NCI-H146 treated with DMSO at 0.1 percent for 48 hours (cell line): ENCODE measurements around the gene SDC1.

Experiments used
- DNase-seq: peaks from one replicate; lab custom pipeline; 2025; ENCODE audit not compliant: unreplicated experiment; lab: John Stamatoyannopoulos, UW

The SDC1 gene

DNA sequence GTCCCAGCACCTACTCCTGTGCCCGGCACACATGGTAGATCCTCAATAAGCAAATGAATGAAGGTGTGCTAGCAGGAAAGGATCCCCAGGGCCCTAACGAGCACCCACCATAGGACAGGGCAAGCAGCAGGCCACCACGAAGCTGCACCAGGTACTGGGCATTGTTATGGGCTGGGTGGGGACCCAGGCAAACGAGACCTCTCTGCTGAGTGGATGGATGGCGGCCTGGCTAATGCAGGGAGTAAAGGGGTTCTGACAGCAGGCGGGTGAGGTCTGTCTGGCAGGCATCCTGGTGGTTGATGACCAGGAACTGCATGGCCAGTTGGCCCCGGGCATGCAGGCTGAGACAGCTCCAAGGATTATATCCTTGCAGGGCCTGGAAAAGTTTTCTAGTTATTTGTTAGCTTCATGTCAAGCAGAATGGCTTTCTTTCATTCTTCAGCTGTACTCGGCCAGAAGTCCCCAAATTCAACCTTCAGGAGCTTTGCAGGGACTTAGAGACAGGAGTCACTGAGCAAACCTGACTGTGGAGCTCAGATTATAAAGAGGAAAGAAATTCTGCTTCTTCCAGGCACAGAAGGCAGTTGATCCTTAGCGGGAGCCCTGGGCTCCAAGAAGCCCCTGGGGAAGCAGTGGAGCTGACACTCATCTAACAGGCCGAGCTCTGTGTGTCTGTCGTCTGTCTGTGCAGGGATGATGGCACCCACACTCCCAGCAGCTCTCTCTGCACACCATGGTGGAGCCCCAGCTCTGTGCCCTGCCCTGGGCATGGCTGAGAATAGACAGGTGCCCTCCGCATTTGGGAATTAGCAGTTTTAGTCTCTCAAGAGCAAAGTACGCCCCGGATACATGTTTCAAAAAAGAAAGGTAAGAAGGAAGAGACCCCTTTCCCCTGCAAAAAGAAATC, 51.2 kb downstream of the SDC1 start:
- no peak for DNase-seq

DNA sequence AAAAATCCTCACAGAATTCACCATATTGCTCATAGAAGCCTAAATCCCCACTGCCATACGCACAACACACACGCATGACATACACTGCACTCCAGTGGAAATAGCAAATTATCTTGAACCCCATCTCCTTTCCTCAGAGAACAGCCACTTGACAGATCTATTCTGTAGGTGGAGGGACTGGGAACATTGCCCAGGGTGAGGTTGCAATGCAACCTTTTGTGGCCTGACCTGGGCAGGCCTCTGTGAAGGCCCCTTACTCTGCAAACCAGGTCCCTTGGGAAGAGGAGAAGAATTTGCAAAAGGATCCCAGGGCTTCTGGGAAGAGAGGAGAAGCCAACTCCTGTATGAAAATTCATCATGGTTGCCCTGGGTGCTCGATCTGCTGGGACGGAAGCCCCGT, 51.9 kb downstream of the SDC1 start:
- no peak for DNase-seq

DNA sequence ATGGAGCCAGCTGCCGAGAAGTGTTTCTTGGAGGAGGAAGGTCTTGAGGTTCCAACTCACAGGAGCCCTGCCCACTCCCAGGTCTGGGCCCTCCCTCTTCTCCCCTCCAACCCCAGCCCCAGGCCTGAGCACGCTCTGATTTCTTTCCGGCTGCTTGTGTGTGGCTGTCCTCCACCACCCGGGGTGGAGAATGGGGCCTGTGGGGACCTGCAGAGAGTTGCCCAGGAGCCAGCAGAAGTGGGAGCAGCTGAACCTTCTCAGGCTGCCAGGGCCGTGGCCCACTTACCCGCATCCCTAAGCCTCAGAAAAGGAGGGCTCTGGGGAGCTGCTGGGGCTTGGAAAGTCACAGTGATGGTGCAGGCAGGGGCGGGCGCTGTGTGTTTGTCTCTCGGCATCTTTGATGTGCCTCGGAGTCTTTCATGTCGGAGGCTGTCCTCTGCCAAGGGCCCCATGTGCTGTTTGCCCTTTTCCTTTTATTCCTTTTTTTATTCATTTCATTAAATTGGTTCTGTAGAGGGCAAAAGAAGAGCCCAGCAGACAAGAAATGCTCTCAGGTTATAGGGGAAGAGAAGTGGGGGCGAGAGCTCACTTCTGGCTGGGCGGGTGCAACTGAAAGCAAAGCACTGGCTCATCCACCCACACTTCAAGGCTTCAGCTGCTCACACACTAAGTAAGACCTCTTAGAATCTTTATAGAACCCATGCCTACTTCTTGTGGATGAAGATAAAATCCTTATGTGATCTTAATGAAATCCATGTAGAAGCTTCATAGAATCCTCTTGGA, 52.5 kb downstream of the SDC1 start:
- DNase-seq, result no peak

DNA sequence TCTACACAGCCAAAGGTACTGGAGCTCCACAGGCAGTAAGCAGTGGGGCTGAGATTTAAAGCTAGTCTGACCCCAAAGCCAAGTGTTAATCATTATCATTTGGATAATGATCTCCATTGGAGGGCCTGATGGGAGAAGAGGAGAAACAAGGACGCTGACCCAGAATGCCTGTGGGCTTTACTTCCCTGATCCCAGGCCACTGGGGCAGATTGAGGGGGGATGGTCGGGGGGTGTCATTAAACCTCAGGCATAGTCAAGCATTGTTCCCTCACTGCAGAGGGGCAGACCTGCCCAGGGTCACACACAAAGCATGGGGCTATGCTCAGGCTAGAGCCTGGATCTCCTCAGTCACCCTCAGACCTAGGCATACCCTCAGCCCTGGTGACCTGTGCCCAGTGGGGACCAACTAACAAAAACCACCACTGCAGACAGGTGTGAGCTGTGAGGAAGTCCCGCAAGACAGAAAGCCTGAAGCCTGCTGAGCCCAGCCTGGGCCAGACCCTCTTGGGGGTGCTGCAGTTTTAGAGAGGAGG, 53.4 kb downstream of the SDC1 start:
- DNase-seq, result no peak

DNA sequence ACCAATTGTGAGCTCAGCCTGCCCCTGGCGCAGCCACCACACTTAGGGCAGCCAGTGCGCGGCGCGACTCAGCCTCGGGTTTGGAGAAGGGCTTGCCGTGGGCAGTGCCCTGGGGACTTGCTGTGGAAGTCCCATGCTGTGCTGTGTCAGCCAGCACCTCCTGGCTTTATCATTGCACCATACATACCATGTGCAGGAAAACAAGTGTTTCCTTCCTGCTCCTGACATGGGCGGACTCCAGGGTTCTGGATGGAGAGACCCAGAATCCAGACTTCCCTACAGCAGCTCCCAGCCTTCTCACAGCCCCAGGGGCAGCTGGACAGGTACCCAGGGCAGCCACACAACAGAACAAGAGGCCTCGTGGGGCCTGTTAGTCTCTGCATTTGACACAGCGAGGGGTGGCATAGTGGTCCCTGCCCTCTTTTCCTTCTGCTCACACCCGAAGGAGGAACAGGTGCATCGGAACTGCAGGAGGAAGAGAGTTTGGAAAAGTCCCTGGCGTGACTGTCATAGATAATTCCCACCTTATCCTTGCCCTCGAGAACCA, 54.2 kb downstream of the SDC1 start:
- DNase-seq, result no peak

DNA sequence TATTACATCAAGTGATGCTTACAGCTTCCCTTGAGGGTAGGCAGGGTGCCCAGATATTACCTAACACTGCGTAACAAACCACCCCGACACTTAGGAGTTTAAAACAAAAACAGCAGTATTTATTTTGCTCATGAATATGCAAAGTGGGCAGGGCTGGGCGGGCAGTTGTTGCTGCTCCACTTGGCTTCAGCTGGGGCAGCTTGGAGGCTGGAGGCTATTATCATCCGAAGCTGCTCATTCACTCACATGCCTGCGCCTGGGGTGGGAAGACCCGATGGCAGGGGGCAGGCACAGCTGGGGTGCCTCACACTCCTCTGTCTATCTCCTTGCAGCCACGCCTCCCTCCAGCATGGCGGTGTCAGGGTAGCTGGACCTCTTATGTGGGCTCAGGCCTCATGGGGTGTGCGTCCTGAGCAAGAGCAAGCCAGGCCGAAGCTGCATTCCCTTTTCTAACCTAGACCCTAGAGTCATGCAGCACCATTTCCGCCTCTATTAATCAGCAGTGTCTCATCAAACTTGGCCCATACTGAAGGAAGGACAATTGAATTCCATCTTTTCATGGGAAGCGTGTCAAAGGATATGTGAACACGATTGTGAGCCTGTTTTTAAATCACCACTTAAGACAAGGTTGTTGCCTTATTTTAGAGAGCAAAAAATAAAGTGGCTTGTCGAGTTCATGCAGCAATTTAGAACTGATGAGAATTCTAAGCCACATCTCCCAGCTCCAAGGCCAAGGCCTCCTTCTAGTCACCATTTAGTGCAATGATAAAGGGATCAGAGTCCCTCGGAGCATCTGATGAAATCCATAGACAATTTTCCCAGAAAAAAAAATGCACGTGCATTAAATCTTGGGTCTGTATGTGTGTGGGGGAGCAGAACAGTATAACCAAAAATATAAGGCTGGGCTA, 54.9 kb downstream of the SDC1 start:
- no peak for DNase-seq

DNA sequence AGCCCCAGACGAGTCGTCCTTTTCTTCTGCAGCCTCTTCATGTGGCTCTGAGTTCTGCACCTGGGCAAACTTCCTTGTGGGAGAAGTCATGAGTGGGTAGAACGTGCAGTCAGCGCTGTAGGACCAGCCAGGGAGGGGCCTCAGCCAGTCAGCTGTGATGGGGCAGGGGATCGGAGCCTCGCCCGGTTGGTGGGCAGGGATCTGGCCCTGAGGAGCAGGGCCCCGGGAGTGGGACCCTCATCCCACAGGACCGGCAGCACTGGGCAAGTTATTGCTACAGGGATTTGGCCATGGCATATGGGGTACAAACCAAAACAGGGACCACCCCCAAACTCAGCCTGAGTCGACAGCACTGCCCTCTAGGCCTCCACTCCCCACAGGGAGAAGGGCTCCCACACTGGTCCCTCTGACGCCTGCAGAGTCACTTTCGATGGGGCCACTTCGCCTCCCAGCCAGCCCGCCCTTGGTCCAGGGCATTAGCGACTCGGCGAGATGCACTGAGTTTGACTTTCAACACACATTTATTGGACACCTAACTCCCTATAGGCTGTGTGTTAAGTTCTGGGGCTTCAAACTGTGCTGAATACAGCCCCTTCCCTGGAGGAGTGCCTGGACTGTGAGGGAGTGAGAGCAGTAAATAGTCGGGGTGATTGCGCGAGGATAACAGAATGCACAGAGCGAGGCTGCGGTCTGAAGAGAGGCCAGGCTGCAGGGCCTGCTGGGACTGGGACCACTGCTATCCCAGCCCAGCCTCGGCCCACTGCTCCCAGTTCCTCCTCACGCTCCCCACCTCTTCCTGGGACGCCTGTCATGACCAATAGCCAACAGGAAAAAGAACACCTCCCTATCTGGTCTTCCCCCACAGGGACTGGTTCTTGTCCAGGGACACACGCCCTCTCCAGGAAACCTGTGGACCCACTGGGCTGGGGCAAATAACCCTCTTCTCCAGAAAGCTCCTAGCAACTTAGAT, 55.9 kb downstream of the SDC1 start:
- no peak for DNase-seq

DNA sequence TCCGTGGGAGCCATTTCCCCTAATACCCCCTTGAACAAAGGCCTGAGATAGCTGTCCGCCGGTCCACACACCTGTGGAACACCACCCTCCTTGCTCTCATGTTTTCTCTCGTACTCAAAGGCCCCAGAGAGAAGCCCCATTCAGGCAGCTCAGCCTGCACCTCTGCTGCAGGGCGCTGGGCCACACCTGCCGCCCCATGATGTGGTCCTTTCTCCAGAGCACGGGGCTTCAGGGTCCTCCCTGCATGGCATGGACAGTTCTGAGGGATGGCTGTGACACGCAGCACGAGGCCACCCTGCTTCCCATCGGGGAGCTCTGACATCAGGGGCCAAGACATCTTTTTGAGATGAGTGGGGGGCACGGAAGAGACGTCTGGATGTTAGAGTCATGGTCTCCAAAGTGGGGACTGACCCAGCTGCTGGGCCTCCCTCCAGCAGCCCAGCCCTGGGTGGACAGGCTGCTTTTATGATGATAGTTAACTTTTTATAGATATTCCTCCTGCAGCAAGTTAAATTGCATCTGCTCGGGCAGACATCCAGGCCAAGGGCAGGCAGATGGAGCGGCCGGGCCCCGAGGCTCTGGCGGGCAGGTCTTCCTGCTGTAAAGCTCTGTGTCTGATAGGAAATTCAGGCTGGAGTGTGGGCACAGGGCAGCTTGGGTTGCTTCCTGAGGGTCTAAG, 56.7 kb downstream of the SDC1 start:
- no peak for DNase-seq

DNA sequence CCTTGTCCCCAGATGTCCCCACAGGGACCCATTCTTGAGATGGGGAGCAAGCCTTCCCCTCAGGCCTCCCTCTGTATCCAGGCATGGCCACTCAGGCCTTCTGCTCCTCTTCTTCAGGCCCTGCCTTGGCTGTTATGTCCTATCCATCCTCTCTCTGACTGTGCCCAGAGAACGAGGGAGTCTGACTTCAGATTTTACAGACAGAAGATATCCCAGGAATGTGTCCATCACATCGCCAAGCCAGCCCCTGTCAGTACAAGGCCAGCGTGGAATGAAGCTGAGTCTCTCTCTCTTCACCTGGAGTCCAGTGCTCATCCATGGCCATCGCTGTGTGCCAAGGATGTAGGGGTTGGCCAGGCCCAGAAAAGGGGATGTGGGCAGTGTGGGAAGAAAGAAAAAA, 57.6 kb downstream of the SDC1 start:
- DNase-seq, result no peak

DNA sequence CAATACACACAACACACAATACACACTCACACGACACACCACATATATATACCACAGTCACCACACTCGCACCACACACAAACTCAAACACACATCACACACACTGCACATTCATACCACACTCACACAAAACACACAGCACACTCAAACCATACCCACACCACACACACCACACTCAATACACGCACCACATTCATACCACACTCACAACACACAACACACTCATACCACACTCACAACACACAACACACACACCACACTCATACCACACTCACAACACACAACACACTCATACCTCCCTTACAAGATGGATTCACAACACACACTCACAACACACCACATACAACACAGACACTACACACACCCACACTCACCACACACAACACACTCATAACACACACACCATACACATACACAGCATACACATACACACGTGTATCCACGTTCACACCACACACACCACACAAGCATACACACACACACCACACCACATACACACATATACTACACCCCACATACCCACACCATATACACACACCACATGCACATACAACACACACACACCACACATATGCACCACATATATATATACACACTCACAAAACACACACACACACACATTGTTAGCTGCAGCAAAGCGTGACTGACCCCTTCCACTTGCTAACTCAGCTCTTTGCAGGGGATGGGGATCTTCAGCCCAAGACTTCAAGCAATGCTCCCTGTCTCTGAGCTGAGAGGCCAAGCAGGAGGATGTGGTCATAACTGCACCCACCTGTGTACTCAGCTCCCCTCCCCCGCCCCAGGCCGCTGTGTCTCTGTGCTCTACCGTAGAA, 59.0 kb downstream of the SDC1 start:
- DNase-seq, result no peak

DNA sequence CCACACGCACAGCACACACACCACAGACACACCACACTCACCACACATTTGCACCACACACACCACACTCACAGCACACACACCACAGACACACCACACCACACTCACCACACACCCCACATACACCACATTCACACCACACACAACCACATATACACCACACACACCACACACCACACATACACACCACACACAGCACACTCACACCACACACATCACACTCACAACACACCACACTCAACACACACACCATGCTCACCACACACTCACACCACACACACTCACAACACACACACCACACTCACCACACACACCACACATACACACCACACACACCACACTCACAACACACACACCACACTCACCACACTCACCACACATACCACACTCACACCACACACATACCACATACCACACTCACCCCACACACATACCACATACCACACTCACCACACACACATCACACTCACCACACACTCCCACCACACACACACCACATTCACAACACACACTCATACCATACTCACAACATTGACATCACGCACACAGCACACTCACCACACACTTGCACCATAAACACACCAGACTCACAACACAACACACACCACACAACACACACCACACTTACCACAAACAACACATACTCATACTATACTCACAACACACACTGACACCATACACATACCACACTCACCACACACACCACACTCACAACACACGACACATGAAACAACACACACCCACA, 60.0 kb downstream of the SDC1 start:
- DNase-seq, result no peak

DNA sequence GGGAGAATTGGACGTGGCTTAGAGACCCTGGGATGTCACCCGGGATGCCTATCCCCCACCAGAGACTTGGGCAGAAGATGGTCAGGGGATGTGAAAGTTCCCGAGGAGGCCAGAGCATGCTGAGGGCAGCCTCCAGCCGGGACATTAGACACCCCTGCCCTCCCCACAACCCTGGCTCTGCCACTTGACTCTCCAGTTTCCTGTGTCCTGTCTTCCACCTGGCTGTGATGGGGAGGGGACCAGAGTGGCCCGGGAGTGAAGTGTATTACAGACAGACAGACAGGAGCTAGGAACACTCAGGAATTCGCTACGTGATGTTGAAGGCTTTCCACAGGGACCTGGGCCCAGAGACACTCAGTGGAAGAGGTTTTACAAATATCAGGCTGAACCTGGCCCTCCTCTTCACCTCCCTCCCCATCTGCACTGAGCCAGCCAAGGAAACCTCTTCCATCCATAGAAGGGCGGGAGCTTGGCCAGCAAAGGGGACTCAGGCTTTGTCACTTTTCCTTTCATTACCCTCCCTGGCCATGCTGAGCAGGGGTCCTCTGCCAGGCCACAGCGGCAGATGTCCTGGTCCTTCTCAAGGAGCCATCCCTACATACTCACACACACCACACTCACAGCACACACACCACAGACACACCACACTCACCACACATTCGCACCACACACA, 60.7 kb downstream of the SDC1 start:
- peak; percentile 10 for DNase-seq

DNA sequence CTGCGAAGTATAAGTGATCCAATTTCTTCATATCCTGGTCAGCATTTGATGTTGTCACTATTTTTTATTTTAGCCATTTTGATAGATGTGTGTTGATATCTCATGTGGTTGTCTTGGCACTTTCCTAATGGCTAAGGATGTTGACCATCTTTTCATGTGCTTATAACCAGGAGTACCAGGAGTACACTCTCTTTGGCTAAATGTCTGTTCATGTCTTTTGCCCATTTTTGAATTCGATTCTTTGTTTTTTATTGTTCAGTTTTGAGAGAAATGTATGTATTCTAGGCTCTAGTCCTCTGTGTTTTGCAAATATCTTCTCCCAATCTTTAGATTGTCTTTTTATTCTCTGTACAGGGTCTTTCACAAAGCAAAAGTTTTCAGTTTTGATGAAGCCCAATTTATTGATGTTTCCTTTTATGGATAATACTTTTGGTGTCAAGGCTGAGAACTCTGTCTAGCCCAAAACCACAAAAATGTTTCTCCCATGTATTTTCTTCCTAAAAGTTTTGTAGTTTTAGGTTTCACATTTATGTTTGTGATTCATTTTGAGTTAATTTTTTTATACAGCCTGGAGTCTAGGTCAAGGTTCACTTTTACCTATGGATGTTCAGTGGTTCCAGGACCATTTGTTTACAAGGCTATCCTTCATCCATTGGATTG, 65.4 kb downstream of the SDC1 start:
- DNase-seq, result no peak

DNA sequence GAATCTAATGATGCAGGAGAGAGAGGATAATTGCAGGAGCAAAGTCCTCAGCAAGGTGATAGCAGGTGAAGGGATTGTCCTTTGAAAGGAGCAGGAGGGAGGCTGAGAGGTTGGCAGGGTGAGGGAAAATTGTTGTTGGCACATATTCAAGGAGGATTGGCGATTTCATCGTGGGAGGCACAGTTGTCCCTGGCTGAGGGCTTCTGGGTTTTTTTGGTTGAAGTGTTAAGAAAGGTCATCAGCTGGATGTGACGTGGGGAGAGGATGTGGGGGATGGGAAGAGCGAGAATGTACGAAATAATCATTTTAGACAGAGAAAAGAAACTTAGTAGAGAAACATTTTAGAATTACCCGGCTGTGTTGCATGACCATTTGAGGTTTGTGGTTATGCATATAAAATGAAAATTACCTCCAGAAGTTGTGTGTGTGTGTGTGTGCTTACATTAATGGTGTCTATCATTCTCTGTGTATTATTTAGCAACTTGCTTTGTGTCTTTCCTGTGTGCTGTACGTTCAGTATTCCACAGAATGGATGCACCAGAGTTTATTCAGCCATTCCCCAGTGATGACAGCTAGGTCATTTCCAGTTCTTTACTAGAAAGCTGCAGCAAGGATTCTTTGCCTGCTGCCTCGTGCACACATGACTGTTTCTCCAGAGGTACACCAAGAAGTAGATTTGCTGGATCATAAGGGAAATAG, 67.6 kb downstream of the SDC1 start:
- peak; percentile 65 for DNase-seq

DNA sequence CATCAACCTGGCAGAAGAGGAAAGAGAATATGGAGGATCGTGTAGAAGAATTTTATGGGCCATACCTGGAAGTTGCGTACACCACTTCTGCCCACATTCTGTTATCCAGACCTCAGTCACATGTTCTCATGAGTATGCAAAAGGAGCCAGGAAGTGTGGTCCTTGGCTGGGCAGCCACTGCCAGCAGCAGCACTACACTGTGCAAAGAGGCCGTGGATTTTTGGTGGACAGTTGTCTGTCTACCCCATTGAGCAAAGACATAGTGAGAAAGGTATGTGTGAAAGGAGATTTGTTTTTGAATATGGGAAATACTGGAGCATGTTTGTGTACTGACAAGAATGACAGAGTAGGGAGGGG, 68.1 kb downstream of the SDC1 start:
- no peak for DNase-seq
